HPDE6-E6E7 (cell line): Measurements from ENCODE around the gene THAP5.

Experiments used
- DNase-seq: peaks from one replicate; pipeline ENCODE4 v3.0.0; 2011; ENCODE audit warnings: missing footprints; ENCODE audit errors: extremely low spot score

The THAP5 gene, protein sequence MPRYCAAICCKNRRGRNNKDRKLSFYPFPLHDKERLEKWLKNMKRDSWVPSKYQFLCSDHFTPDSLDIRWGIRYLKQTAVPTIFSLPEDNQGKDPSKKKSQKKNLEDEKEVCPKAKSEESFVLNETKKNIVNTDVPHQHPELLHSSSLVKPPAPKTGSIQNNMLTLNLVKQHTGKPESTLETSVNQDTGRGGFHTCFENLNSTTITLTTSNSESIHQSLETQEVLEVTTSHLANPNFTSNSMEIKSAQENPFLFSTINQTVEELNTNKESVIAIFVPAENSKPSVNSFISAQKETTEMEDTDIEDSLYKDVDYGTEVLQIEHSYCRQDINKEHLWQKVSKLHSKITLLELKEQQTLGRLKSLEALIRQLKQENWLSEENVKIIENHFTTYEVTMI

GRCh38 chr7:108569381-108570145 lies at the start of gene THAP5, which contains the start of gene DNAJB9:
THAP5 (minus strand) TSS chr7:108569706; CDS start chr7:108569569, 137 bp downstream.
DNAJB9 (plus strand) TSS chr7:108569874; CDS start chr7:108571727, 1,853 bp downstream.
- peak; percentile 95 for DNase-seq

DNA sequence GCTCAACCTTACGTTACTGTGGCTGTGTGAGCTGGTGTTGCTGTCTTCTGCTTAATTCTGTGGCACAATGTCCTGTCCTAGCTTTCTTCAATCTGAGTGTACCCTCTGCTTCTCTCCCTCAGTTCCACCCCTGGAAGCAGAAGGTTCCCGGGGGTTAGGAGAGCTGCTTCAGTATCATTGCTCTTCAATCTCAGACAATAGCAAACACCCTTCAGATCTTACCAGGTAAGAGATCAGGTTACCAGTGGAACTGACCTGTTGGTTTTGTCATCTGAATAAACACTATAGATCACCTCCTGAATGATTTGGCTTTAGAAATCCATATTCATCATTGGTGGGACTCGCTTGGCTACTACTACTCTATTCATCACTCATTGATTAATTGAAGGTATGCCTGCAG lies 48.5 kb upstream of the THAP5 start:
- no peak for DNase-seq

- DNase-seq: no peak
These were observed 45.4 kb upstream of the THAP5 start for GRCh38 chr7:108614896-108615295.

DNA sequence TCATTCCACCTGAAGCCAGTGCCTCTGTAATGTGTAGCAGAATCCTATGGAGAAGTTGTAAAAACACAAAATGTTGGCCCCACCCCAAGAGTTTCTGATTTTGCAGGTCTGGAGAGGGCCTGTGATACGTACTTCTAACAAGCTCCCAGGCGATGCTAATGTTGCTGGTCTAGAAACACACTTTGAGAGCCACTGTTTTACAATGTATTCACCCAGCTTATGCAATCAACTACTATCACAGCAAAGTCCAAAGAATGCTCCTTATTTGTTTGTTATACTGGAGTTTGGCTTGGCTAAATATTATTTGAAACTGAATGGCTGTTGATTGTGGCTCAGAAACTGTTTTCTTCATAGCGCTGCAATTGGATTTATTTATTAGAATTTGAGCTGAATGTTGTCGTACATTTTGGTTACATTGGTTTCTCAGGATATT lies 44.5 kb upstream of the THAP5 start:
- no peak for DNase-seq

GRCh38 chr7:108613147-108613948 lies 43.8 kb upstream of the THAP5 start:
- peak; percentile 23 for DNase-seq

GRCh38 chr7:108611268-108611667 lies 41.8 kb upstream of the THAP5 start:
- no peak for DNase-seq

GRCh38 chr7:108609643-108610042 lies 40.1 kb upstream of the THAP5 start:
- DNase-seq: no peak

- no peak for DNase-seq
These were observed 36.2 kb upstream of the THAP5 start for GRCh38 chr7:108605559-108606201.

- no peak for DNase-seq
These were observed 35.0 kb upstream of the THAP5 start for GRCh38 chr7:108604307-108605077.

DNA sequence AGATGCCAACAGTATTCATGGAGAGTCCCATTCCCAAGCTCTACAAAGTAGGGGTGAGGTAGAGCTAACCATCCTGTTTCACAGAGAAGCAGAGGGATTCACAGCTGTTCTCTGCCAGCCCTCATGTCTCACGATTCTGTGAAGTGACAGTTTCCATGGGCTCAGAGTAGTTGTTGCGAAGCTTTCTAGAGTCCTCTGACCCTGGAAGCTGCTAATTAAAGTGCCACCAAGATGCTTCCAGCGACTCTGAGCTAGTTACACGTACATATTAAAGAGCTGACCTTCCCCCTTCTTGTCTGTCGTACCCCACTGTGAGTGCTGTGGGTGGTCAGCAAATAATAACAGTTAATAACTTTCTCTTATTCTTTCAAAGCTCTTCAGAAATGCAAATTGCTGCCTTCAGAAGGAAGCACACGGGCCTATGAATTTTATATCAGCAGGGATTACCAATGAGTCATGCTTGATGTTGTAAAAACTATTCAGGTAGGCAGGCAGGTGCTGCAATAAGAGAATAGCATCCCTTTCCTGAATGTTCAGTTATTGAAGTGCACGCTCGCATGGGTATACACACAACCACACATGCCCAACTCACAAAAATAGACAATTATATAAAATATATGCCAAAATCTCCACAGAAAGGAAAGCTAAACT lies 34.3 kb upstream of the THAP5 start:
- DNase-seq: no peak

- DNase-seq: no peak
These were observed 30.9 kb upstream of the THAP5 start for GRCh38 chr7:108600399-108600798.

DNA sequence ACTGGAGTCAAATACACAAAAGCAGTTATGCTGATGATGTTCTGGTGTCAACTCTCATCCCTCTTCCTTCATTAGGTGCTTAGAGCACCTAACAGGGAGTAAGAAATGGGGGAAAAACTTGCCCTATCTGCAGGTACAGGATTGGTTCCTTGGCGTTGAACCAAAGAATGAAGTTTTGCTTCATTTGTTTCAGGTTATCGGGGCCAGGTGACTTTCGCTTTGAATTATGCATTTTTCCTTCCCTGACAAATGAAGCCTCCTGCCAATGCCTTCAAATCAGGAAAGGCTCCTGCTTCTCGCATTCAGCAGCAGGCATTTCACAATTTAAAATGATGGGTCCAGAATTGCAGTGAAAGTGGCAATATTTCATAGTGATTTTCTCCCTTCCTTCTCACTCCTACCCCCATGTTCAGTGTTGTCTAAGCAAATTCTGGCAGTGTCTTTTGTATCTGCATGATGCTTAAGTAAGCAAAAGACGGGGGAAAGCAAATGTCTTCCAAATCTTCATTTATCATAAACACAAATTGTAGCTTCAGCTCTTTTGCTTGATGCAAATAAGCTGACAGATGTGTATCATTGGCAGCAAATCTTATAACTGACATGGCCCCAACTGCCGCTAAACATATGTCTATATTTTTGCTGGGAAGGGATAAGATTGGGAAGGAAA lies 29.5 kb upstream of the THAP5 start:
- no peak for DNase-seq

DNA sequence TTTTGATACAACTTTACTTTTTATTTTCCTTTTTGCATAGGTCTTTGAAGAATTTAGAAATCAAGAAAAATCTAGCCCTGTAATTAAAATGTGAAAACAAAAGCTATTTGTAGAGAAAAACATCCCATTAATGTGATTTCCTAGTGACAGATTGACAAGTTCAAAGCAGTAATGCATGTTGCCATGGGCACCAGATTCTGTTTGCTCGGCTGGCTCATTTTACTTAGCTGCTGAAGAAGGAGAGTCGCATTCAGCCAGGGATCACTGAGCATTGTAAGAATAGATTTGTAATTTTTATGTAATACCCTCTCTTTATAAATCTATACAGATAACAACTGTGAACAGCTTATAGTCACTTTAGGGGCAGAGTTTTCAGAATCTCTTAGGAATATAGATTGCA lies 28.6 kb upstream of the THAP5 start:
- no peak for DNase-seq

DNA sequence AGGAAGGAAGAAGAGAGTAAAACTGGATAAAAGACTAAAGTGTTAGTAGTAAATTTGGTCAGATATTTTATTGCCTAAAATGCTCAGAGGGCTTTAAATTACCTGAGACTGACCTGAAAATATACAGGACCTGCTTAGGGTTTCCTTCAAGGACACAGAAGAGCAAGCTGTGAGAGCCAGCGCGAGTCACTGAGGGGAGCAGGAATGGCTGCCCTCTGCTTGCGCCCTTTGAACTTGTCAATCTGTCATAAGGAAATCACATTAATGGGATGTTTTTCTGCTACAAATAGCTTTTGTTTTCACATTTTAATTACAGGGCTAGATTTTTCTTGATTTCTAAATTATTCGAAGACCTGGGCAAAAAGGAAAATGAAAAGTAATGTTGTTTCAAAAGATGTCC lies 27.1 kb upstream of the THAP5 start:
- DNase-seq: no peak

DNA sequence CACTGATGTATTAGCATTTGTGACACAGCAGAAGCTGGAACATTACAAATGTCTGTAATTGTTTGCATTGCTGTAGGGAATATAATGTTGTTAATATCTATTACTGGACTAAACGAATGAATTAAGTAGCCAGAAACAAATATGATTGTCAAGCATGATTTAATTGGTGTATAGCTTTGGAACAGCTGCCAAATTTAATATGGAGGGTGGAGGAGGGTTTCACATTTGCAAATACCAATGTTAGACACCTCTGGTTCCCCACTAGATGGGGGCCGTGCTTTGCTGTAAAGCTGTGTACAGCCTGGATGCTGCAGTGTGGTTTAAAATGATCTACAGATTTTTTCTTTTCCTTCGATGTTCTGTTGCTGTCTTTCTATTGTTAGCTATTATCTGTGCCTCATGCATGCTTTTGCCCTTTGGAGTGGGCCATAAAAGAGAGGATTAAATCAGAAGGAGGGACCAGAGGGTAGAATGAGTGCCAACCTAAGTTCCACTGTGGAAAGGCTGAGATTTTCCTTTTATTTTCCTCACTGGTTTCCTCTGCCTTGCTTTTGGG lies 23.2 kb upstream of the THAP5 start:
- no peak for DNase-seq

- DNase-seq: no peak
These were observed 21.1 kb upstream of the THAP5 start for GRCh38 chr7:108590606-108591005.

GRCh38 chr7:108589874-108590273 lies 20.4 kb upstream of the THAP5 start:
- DNase-seq: no peak

- no peak for DNase-seq
These were observed 19.7 kb upstream of the THAP5 start for GRCh38 chr7:108589199-108589598.

GRCh38 chr7:108586274-108586710 lies 16.8 kb upstream of the THAP5 start:
- DNase-seq: no peak
